Pons (tissue), 1 donor: ENCODE measurements around the gene SLC35B4.
"Not testable (repeated sequence)": the region's sequence is repeated elsewhere in the genome, so short reads cannot be mapped to it uniquely, and the experiment has no call there.

ENCODE experiments used
- DNase-seq: peaks from one replicate; pipeline ENCODE4 v3.0.0-alpha.2; 2016; ENCODE audit warnings: low spot score

Gene SLC35B4

DNA sequence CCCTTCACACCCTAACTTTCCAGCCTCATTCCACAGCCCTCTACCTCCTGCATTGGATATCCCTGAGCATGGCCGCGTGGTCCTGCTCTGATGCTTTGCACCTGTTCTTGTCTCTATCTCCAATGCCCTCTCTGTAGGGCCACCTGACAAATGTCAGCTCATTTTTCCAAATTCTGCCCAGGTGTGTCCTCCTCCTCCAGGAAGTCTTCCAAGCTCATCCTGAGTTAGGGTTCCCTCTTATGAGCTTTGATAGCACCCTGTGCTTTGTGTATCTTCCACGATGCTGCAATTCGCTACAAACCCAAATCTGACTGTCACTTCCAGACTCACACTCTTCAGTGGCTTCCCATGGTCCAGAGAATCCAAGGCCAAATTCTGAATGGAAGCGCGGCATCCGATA is 14.7 kb upstream of the SLC35B4 start:
- DNase-seq = no peak

DNA sequence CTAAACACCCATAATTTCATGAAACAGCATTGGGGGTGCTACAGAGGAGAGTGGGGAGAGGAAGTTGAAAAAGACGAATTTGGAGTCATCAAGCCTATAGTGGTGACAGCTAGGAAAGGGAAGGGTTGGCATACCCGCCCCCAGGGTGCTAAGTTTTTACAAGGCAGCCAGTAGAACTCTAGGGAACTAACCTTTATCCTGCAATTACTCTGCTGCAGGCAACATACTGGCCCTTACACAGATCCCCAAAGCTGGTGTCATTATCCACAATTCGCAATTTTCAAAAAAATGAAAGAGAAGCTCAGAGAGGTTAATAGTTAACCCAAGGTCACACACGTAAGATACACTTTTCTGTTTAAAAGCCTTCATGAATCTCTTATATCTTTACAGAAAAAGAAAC is 14.2 kb upstream of the SLC35B4 start:
- no peak for DNase-seq

DNA sequence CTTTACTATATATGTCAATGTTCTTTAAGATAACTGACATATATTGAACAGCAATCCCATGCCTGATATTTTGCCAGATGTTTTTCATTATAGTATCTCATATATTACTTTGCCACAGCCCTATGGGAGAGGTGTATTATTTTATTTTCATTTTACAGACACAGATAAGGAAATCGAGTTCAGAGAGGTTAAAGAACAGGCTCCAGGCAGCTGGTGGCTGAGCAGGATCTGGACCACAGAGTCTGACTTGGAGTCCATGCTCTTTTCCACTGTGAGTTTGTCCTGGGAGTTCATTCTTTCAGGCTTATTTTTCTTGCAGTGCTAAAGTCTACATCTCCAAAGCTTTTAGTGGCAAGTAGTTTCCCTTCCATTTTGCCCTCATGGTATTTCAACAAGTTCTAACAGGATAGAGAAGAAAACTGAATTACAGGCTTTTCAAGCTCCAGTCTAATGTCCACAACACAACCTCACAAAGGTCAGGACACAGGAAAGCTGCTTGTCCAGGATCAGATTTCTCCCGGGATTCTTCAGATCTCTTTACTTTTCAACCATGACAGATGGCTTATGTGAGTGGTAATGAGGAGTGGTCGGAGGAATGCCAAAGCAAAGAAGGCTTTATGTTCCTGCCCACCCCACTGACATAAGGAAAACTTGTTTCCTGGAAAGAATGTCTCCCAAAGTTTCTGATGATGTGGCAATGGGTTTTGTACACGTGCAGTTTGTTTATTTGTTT is 13.1 kb upstream of the SLC35B4 start:
- DNase-seq = no peak

DNA sequence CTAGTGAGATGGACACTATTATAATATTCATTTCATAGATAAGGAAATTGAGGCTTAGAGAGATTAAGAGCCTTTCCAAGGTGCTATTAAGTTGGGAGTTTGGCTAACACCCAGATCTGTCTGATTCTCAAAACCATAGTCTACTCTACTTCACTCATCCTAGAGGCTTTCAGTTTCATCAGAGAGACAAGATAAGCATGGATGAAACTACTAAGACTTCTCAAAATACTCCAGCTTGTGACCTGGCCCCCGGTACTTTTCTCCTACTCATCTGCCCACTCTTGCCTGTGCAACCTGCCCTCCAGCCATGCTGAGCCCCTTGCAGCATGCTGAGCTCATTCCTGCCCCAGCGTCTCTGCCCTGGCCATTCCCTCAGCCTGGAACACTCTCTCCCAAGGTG is 12.2 kb upstream of the SLC35B4 start:
- DNase-seq = no peak

DNA sequence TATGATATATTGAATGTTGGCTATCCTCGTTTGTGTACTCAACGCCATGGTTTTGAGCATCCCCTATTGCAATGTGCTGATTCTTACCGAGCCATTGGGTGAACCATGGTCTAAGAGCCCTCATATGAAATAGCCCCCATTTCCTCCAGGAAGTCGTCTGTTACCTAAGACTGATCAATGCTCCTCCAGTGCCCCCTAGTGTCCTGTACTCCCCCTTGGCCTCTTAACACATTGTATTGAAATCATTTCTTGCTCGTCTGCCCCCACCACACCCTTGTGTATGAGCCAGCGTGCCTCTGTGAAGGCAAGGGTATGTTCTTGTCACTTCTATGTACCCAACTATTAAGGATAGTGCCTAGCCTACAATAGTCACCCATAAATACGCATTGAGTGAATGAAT is 11.2 kb upstream of the SLC35B4 start:
- DNase-seq = peak; percentile 74

DNA sequence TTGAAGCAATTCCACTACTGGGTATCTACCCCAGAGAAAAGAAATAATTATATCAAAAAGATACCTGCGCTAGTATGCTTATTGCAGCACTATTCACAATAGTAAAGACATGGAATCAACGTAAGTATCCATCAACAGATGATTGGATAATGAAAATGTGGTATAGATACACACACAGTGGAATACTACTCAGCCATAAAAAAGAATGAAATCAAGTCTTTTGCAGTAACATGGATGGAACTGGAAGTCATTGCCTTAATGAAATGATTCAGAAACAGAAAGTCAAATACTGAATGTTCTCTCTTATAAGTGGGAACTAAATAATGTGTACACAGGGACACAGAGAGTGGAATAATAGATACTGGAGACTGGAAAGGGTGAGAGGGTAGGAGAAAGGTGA is 7.4 kb upstream of the SLC35B4 start:
- no peak for DNase-seq

DNA sequence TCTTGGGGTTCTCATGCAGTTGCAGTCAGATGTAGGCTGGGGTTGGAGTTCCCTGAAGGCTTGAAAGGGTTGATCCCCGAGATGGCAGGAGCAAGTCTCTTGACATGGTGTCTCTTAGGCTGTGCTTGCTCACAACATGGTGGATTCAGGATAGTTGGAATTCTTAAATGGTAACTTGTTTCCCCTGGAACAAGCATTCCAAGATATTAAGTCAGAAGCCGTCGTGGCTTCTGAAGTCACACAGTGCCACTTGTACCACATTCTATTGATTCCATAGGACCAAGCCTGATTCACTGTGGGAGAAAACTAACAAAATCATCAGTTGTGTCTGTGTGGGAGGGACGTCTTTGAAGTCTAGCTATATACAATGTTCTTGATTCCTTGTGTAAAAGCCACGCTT is 3.5 kb upstream of the SLC35B4 start:
- DNase-seq = no peak

DNA sequence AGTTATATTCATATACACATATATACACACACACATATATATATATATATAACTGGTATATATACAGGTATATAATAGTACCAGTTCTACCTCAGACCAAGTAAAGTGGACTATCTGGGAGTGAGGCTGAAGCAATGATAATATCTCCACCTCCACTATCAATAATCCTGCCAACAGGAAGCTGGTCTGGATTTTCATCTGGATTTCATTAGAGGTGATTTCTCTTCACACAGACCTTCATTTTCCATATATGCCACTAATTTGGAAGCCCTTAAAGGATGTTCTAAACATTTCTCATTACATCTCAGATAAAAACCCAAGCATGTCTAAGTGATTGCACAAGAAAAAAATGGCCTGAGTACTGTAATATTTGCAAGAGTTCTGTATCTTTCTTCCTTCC is 1.7 kb upstream of the SLC35B4 start:
- no peak for DNase-seq

DNA sequence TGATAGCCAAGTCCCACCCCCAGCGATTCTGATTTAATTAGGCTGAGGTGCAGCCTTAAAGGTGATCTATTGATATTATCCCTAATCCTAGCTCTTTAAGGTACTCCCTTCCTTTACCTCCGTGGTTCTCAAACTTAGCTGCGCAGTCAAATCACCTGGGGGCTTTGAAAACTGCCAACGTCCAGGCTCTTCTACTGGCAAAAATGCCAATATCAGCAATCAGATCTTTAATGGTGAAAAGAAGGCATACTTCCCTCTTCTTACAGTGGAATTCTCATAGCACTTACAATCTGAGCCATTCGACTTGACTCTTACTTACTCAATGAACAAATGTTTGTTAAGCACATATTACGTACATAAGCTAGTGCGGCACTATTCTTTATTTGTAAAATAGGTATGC is 704 bp upstream of the SLC35B4 start:
- no peak for DNase-seq

DNA sequence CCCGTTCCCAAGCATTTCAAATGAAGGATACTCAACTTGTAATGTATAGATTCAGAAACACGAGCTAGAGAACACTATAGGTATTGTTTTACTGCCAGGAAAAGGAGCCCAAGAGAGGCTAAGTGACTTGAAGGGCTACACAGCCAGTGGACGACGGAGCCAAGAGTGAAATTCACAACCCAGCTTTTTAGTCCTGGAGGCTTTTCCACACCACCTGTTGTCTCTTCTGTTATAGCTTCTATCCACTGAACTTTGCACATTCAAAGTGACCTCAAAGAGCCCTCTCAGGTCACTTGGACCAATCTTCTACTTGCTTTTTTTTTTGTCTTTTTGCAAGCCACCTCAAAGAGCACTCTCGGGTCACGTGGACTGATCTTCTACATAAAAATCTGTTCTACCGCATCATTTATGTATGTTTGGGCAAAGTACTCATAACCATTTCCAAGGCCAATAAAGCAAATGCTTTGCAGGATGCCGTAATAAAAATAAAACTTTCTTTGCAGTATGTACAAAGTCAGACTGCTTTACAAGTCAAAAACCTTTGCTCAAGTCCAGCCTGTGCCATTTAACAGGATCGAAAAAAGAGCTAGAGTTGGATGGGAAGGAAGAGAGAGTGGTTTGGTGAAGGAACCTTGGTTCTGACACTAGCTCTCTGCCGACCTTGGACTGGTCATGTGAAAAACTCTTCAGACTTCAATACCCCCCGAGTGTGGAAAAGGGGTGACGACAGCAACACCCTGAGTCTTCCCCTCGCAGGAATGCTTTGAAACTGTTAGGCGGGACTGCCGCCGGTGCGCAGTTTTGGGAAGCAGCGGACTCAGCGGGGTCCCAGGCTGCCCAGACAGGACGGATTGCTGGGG is 821 bp downstream of the SLC35B4 start:
- DNase-seq = peak; percentile 51

DNA sequence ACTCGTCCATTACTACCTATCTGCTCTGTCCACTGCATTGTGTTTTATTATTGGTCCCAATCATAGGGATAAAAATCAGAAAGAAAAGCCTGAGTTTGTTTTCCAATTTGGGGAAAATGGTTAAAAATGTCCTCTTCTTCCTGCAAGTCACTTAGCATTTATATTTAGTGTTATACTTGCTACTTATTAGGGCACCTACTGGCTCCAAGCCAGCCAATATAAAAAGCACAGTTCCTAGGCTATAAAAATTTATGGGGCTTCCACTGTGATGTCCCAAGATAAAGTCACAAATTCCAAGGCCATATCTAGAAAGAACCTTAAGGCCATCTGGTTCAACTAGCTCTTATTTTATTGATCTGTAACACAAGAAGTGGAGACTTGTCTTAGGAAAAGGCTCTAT is 3.2 kb downstream of the SLC35B4 start:
- no peak for DNase-seq

DNA sequence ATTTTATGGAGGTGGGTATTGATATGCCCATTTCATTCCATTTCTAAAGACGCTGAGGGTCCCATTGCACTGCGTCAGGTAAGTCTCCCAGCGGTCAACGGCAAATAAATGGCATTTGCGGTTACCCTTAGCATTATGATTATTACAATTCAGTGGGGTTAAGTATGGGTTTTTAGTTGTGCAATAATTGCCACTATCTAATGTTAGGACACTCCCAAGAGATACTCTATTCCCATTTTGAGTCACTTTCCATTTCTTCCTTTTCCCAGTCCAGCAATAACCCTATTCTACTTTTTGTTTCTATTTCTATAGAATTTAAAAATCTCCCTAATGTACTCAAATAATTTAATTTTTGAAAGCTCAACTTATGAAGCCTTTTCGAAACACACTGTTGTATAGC is 4.0 kb downstream of the SLC35B4 start:
- no peak for DNase-seq

DNA sequence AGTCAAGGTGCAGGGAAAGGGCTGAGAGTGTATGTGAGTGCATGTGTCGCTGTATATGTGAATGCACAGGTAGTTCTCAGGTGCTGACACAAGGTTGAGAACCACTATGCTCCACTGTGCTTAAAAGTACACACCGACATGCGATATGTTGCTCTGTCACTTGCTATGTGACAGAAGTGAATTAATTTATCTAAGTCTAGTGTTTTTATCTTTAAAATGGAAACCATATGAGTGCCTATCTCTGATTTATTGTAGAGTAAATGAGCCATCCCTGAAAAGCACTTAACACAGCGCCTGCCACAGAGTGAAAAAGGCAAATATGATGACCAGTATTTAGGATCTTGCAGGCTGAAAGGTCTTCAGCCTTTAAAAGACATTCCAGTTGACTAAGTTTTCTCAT is 4.9 kb downstream of the SLC35B4 start:
- DNase-seq = no peak

DNA sequence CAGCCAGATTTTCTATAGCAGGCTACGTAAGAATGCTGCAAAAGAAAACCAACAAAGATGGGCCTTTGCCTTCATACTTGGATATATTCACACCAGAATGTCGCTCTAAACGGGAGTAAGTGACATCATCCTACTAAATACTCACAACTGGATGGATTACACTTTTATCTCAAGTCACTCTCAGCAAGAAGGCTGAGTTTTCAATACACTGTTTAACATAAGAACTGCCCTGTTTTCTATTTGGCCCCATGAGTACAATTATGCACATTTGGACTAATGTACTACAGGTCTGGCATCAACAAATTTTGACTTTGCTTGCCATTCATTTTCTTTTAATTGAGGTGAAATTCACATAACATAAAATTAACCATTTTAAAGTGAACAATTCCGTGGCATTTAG is 8.2 kb downstream of the SLC35B4 start:
- DNase-seq = no peak

DNA sequence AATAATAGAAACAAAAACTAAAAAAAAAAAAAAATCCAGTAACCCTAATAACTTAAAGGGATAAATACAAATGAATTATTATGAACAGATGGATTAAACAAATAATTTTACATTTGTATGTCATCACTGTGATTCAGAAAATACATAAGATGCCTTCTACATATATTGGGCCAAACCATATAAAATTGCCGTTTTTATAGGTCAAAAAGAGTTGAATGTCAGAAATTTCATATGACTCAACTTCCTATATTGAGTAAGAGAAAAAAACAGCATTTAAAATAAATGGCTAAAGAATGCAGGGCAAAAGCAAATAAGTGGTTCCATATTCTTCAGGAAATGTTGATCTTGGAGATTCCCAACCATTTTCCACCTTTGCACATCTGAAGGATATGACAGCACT is 9.4 kb downstream of the SLC35B4 start:
- no peak for DNase-seq

DNA sequence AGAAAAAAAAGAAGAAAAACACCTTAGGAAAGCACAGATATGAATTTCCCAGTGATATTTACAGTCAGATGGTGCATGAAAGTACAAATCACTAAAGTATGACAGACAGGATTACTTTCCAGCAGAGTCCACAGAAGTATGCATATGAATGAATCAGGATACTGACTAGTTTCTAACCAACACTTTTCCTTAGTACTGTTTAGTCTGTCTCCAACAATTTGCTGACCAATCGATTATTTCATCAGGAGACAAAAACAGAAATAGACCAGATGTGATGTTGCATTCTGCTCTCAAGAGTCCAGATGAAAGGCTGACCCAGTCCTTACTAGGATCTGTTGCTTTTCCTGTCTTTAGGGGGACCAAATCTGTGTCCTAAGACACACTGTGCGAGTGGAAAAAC is 14.6 kb downstream of the SLC35B4 start:
- DNase-seq = no peak

DNA sequence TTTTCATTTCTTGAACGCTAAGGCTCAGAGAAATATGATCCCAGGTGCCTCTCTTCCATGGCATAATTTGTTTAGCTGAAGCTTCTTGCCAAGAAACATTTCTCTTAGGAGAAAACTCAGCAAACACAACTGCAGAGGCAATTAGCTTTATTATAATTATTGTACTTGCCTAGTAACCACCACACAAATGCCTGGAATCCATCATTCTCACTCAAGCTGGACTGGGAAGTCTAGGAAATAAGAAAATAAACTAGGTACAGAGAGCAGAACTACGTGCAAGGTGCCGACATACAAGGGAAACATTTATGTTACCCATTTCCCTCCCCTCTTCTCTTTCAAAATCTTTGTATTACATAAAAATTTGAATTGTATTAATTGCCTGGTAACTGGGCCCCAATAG is 15.1 kb downstream of the SLC35B4 start:
- DNase-seq = no peak

DNA sequence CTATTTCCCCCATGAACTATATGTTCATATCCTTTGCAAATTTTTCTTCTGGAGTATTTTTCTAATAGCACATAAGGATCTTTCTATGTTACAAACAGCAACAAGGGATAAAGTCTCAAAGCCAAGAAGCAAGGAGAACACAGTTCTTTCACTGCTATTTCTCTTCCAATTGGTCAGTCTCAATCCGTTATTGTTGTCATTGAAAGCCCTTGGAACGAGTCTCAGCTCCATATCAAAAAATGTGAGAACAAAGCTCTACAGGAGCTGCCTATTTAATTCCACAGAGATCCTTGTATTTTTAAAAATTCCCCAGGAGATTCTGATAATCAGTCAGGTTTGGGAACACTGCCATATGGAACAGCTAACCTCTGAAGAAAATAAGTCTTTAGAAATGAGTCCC is 15.7 kb downstream of the SLC35B4 start:
- peak; percentile 71 for DNase-seq

DNA sequence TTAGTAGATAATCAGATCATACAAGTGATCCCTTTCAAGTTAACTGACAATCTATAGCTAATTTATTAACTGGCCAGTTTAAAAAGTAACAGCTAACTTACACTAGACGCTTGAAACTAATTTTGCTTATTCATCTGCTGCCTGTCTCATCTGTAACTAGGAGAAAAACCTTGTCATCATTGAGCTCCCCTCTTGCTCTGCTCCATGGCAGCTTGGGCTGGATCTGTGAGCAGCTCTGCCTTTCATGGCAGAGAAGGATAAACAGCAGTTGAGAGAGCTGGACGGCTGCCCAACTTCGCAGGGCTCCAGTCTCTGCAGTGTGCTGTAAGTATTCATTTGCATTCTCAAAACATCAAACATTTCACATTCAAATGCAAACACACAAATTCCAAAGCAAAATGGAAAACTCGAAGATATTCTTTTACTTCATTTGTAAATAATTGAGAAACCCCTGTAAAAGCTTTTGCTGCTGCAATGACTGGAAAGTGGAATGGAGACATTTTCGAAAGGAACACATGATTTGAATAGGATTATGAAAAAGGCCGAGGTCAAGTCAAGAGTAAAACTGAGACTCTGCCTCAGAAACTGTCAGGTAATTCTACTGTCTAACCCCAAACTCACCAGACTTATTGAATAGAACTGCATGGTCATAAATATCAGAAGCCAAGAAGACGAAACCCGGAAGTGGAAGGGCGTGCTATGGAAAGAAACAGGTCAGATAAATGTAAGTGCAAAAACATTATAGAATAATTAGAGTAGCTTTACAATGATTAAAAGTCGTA is 17.6 kb downstream of the SLC35B4 start:
- peak; percentile 92 for DNase-seq

DNA sequence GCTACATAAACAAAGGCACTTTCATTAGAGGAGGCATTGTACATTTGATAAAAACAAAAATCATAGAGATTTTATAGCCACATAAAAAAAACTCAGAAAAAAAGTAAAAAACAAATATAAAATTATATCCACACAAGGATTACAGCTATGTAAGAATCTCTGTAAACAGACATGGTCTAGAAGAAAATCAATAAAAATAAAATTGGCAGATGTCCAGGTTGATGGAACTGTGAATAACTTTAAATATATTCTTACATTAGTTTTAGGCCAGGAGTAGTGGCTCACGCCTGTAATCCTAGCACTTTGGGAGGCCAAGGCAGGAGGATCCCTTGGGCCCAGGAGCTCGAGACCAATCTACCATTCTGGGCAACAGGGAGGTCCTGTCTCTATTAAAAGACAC is 19.2 kb downstream of the SLC35B4 start:
- no peak for DNase-seq

DNA sequence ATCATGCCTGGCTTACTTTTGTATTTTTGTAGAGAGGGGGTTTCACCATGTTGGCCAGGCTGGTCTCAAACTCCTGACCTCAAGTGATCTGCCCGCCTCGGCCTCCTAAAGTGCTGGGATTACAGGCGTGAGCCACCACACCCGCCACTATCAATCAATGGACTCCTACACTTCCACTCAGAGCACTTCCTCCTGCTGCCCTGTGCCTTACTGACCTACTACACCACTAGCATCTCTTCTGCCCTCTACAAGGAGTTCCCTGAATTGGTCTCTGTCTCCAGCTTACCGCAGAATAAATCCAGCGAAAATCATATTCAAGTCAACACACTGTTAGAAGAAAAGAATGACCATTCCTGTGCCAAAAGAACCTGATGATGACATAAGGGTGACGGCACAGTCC is 20.7 kb downstream of the SLC35B4 start:
- not testable (repeated sequence) for DNase-seq

DNA sequence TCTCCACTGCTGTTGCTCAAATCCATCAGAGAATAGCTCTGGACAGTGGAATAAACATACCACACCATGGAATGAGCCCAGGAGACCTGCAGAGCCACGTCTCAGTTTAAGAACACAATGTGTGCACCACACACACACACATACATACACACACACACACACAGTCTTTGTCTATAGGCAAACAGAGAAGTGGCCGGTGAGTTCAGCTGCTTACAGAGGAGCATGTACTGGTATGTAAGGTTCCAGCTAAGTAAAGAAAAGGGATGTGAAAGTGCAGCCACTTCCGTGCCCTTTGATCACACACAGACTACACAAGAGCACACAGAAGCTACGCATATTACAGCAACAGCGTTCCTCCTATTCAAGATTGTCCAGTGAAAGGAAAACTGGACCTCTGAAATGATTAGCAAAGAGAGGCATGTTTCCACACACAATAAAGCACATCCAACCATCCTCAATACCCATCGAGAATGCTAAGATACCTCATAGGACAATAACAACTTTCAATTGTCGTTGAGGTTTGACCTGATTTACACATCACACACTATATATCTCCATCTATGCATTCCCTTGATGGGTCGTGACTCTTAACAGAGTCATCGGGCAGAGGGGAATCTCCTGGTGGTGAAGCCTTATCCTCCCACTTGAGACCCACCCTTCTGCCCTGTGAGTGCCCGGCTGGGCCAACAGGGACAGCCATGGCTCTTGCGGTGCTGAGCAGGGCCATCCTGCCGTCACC is 23.6 kb downstream of the SLC35B4 start:
- DNase-seq = peak; percentile 81
